Upper lobe of left lung (tissue), 6 donors: ENCODE measurements around the gene MGMT. TPM values are rescaled to one million over a fixed set of nuclear protein-coding genes. Genes with fewer than 3 reads are reported as not detected.

ENCODE experiments used
- ATAC-seq, 2 donors: fragments of 200-7000 bp; cut with Tn5 transposase; one replicate each; pipeline ENCODE4 v1.9.1; 2022; ENCODE audit warnings: mild to moderate bottlenecking in 2 of 2, moderate library complexity in 2 of 2; ENCODE audit not compliant: low FRiP score in 2 of 2
- DNase-seq, 2 donors: peaks; one replicate each; pipeline ENCODE4 v3.0.0-alpha.2; 2019 to 2020
- H3K27ac ChIP-seq, 4 donors: fragments of 200-600 bp; sonication (generic); one replicate each; pipeline ENCODE4 v1.5.1; 2016 to 2019
- H3K27me3 ChIP-seq, 4 donors: fragments of 200-600 bp; sonication (generic); one replicate each; pipeline ENCODE4 v1.5.1; 2017 to 2019
- H3K36me3 ChIP-seq, 4 donors: fragments of 200-600 bp; sonication (generic); one replicate each; pipeline ENCODE4 v1.5.1; 2016 to 2019
- H3K4me1 ChIP-seq, 4 donors: fragments of 200-600 bp; sonication (generic); one replicate each; pipeline ENCODE4 v1.5.1; 2018 to 2019
- H3K4me3 ChIP-seq, 4 donors: fragments of 200-600 bp; sonication (generic); one replicate each; pipeline ENCODE4 v1.5.1; 2017 to 2019; ENCODE audit warnings: mild to moderate bottlenecking in 2 of 4, moderate library complexity in 1 of 4
- H3K9me3 ChIP-seq, 4 donors: fragments of 200-600 bp; sonication (generic); one replicate each; pipeline ENCODE4 v1.5.1; 2018 to 2019
- EP300 ChIP-seq, 4 donors: sonication (generic); formaldehyde crosslinking; IDR thresholded peaks; one replicate each; pipeline ENCODE4 v1.5.1; 2017; ENCODE audit warnings: antibody characterized with exemption in 4 of 4, control low read depth in 2 of 4
- POLR2A ChIP-seq, 4 donors: fragments of 450-650 bp; IDR thresholded peaks; one replicate each; pipeline ENCODE4 v1.5.1; 2016 to 2017; ENCODE audit warnings: antibody characterized with exemption in 4 of 4, mild to moderate bottlenecking in 2 of 4
- POLR2AphosphoS5 ChIP-seq, 2 donors: sonication (generic); formaldehyde crosslinking; IDR thresholded peaks; one replicate each; pipeline ENCODE4 v1.5.1; 2017; ENCODE audit warnings: antibody characterized with exemption in 2 of 2
- WGBS, 2 donors: methylation state at CpG; one replicate each; pipeline ENCODE4 v1.1.5; 2017 to 2018; 5-methylcytosine and 5-hydroxymethylcytosine counted together
- total RNA-seq, 6 donors: library from RNA; depleted of rRNA in 4 of 6; stranded (reverse); fragments of >200 nt in 4 of 6; gene quantifications; one replicate each; pipeline versions ENCODE4 v1.1.0 to v1.2.1, GENCODE V29; 2016 to 2021
- TF ChIP-seq, protein P1 (sequence below), 6 experiments: fragments of 450-650 bp in 4 of 6; fragments of 200-600 bp in 2 of 6; sonication (generic) in 2 of 6; IDR thresholded peaks; one replicate each; pipeline ENCODE4 v1.5.1; 2016 to 2019; ENCODE audit warnings: antibody characterized with exemption in 6 of 6
- donor health status: DM: no; HTN: no; CAD: no; lungs with moderate emphysema.
- donor health status: DM: no; HTN: yes; CAD: no; lungs with severe emphysema.

MGMT gene
- total RNA-seq, 6 donors from 2014 or later, result 20.9 to 44.0 (median 29.6) TPM

DNA sequence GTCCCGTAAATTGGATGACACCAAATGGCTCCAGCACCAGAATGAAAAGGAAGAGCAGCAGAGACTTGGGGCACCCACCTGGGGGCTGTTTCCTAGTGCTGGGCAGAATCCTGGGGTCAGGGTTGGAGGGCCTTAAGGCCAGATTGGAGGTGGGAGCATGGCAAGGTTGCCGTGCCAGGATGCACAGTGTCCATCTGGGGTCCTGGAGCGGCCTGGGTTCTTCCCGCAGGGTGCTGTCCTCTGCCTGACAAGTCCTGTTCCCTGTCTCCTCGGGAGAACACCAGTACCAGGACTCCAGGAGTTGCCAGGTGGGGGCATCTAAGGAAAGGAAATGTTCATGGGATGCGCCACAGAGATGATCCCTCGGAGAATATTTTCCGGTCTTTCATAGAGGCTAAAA lies 42.8 kb downstream of the MGMT start:
- DNase-seq, result no peak

DNA sequence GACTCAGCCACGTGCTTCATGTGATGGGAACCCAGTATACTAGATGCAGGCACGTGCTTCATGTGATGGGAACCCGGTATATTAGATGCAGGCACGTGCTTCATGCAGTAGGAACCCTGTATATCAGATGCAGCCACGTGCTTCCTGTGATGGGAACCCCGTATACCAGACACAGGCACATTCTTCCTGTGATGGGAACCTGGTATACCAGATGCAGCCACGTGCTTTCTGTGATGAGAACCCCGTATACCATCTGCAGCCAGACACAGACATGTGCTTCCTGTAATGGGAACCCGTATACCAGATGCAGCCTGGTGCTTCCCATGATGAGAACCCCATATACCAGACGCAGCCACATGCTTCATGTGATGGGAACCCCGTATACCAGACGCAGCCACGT lies 44.0 kb downstream of the MGMT start:
- WGBS, 2 donors, result 93% methylated on average over 13 of the region's 13 CpGs
- no peak for ATAC-seq
- Histone ChIP-seq H3K27me3 (no peaks in the 10 kb centered on the region), H3K36me3 (no peaks in the 10 kb centered on the region), H3K4me3 (no peak overlapping the region), H3K4me1 (no peaks in the 10 kb centered on the region), H3K27ac (no peak overlapping the region), H3K9me3 (peaks cover 0 to 5% (median 0%) of the 10 kb centered on the region in 4 donors)
- TF ChIP-seq POLR2A (IDR thresholded peaks at IDR 0.05) (no peak), EP300 (IDR thresholded peaks at IDR 0.05) (no peak), POLR2AphosphoS5 (IDR thresholded peaks at IDR 0.05) (no peak)
- TF ChIP-seq, protein P1, sequence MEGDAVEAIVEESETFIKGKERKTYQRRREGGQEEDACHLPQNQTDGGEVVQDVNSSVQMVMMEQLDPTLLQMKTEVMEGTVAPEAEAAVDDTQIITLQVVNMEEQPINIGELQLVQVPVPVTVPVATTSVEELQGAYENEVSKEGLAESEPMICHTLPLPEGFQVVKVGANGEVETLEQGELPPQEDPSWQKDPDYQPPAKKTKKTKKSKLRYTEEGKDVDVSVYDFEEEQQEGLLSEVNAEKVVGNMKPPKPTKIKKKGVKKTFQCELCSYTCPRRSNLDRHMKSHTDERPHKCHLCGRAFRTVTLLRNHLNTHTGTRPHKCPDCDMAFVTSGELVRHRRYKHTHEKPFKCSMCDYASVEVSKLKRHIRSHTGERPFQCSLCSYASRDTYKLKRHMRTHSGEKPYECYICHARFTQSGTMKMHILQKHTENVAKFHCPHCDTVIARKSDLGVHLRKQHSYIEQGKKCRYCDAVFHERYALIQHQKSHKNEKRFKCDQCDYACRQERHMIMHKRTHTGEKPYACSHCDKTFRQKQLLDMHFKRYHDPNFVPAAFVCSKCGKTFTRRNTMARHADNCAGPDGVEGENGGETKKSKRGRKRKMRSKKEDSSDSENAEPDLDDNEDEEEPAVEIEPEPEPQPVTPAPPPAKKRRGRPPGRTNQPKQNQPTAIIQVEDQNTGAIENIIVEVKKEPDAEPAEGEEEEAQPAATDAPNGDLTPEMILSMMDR (IDR thresholded peaks at IDR 0.05), result no peak
- no peak for DNase-seq

More for the DNA sequence above, 42.8 kb downstream of the MGMT start:
- peaks cover 0 to 5% (median 0%) of the 10 kb centered on the region in 4 donors for H3K9me3 ChIP-seq
- no peak overlapping the region for H3K4me3 ChIP-seq
- ATAC-seq, result no peak
- H3K36me3 ChIP-seq, result no peaks in the 10 kb centered on the region
- no peak for TF ChIP-seq POLR2A (IDR thresholded peaks at IDR 0.05)
- no peak overlapping the region for H3K27ac ChIP-seq
- 72 to 74% methylated on average over 8 of the region's 8 CpGs for WGBS, 2 donors
- no peaks in the 10 kb centered on the region for H3K4me1 ChIP-seq
- H3K27me3 ChIP-seq, result no peaks in the 10 kb centered on the region

DNA sequence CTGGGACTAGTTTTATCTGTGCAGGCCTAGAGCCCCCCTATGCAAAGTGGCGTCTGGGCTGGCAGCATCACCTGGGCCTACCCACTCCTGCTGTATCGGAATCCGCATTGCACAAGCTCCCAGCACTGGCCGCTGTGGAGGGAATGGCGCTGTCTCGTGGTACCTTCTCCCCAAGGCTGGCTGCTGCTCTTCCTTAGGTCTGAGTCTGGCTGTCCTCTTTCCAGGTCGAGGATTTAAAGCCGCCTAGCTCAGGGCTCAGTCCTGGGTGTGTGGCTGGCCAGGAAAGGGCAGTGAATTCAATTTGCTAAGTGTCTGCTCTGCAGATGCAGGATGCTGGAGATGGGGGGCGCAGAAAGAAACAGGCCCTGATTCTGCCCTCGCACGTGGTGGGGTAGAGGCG lies 44.7 kb downstream of the MGMT start:
- no peak for DNase-seq
- H3K36me3 ChIP-seq, result no peaks in the 10 kb centered on the region
- H3K4me3 ChIP-seq, result no peak overlapping the region
- H3K27ac ChIP-seq, result no peak overlapping the region
- TF ChIP-seq, protein P1 (IDR thresholded peaks at IDR 0.05), result no peak
- TF ChIP-seq EP300 (IDR thresholded peaks at IDR 0.05), result no peak
- TF ChIP-seq POLR2AphosphoS5 (IDR thresholded peaks at IDR 0.05), result no peak
- no peak for TF ChIP-seq POLR2A (IDR thresholded peaks at IDR 0.05)
- WGBS, 2 donors, result 94 to 97% methylated on average over 8 to 12 of the region's 12 CpGs
- peaks cover 0 to 5% (median 0%) of the 10 kb centered on the region in 4 donors for H3K9me3 ChIP-seq
- H3K27me3 ChIP-seq, result no peaks in the 10 kb centered on the region
- no peaks in the 10 kb centered on the region for H3K4me1 ChIP-seq
- no peak for ATAC-seq

DNA sequence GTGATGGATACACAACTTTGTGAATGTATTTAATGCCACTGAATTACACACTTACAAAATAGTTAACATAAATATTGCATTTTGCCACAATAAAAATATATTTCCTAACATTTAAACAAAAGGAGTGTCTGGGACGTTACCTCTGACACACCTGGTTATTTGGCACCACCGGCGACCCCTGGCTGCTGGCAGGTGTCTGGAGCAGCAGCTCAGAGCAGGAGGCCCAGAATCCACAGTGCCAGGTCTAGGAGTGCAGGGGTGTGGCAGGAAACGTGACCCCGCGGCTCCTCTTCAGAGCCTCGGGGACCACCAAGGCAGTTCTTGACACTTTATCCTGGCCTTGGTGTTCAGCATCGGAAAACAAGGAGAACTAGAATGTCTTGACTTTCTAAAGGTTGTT lies 46.3 kb downstream of the MGMT start:
- Histone ChIP-seq H3K27ac (no peak overlapping the region), H3K27me3 (no peaks in the 10 kb centered on the region), H3K9me3 (no peaks in the 10 kb centered on the region), H3K4me1 (no peaks in the 10 kb centered on the region), H3K36me3 (no peaks in the 10 kb centered on the region), H3K4me3 (no peak overlapping the region)
- ATAC-seq, result no peak
- TF ChIP-seq EP300 (IDR thresholded peaks at IDR 0.05) (no peak), POLR2A (IDR thresholded peaks at IDR 0.05) (no peak), POLR2AphosphoS5 (IDR thresholded peaks at IDR 0.05) (no peak)
- TF ChIP-seq, protein P1 (IDR thresholded peaks at IDR 0.05), result no peak
- WGBS, 2 donors, result 78 to 91% methylated on average over 8 of the region's 8 CpGs
- no peak for DNase-seq

DNA sequence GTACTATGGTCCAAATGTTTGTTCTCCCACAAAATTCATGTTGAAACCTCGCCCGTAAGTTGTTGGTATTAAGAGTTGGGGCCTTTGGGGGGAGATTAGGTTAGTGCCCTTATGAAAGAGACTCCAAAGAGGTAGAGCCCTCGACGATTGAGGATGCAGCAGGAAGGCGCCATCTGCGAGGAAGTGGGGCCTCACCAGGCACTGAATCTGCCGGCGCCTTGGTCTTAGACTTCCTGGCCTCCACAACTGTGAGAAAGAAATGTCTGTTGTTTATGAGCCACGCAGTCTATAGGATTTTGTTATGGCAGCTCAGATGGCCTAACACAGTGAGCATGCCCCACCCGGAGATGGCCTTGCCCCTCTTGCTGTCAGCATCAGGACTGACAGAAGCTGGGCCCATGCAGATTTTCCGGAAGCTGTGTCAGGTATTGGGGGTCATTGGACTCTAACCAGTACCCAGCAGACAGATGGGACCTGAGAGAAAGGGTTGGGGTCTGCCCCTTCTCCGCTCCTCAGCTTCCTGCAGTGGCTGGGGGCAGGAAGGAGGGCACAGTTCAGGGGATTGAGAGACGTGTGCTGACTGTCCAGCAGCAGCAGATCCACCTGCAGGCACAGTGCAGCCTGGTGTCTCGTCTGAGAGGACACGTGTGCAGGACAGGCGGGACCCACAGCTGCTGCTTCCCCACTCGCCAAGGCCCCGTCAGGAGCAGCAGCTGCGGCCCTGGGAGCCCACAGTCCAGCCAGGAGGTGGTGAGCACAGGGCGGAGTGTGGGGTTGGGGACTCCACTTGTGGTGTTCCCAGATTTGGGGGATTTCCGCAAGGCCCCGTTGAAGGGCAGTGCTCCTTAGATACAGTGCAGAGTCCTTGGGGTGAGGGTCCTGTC lies 47.8 kb downstream of the MGMT start:
- Histone ChIP-seq H3K36me3 (no peaks in the 10 kb centered on the region), H3K27me3 (no peaks in the 10 kb centered on the region), H3K27ac (no peak overlapping the region), H3K4me3 (no peak overlapping the region), H3K9me3 (no peaks in the 10 kb centered on the region), H3K4me1 (no peaks in the 10 kb centered on the region)
- DNase-seq, result no peak
- WGBS, 2 donors, result 76 to 85% methylated on average over 20 to 21 of the region's 22 CpGs
- no peak for ATAC-seq
- TF ChIP-seq POLR2A (IDR thresholded peaks at IDR 0.05), result no peak
- no peak for TF ChIP-seq EP300 (IDR thresholded peaks at IDR 0.05)
- TF ChIP-seq, protein P1 (IDR thresholded peaks at IDR 0.05), result no peak
- TF ChIP-seq POLR2AphosphoS5 (IDR thresholded peaks at IDR 0.05), result no peak
